Prostate gland (tissue), 2 donors: ENCODE results near the gene PLP2. TPM values are rescaled to one million over a fixed set of nuclear protein-coding genes. Genes with fewer than 3 reads are reported as not detected.

Experiments
- DNase-seq: peaks from one replicate; pipeline ENCODE4 v3.0.0-alpha.2; 2019; ENCODE audit warnings: low spot score
- H3K27ac ChIP-seq, 2 donors: fragments of 200-600 bp; sonication (generic); 2 replicates each; pipeline ENCODE4 v1.5.1; 2017 to 2019
- H3K27me3 ChIP-seq: fragments of 200-600 bp; sonication (generic); replicated peaks from 2 replicates; pipeline ENCODE4 v1.5.1; 2019; ENCODE audit not compliant: insufficient read depth
- H3K36me3 ChIP-seq, 2 donors: fragments of 200-600 bp; sonication (generic); 1 replicate in 1 of 2; 2 replicates in 1 of 2; pipeline versions ENCODE4 v1.5.1 to v1.8.1; 2017 to 2019
- H3K4me1 ChIP-seq: fragments of 200-600 bp; sonication (generic); replicated peaks from 2 replicates; pipeline ENCODE4 v1.5.1; 2019
- H3K4me3 ChIP-seq, 2 donors: fragments of 200-600 bp; sonication (generic); 2 replicates each; pipeline ENCODE4 v1.5.1; 2017 to 2019
- H3K9me3 ChIP-seq: fragments of 200-600 bp; sonication (generic); 2 replicates; pipeline ENCODE4 v1.5.1; 2017
- CTCF ChIP-seq, 4 experiments: fragments of 200-600 bp in 2 of 4; fragments of 450-650 bp in 2 of 4; sonication (generic) in 2 of 4; IDR thresholded peaks; 1 replicate in 3 of 4; 2 replicates in 1 of 4; pipeline ENCODE4 v1.5.1; 2016 to 2019; ENCODE audit warnings: antibody characterized with exemption in 4 of 4, mild to moderate bottlenecking in 2 of 4, moderate library complexity in 2 of 4
- POLR2A ChIP-seq: fragments of 450-650 bp; IDR thresholded peaks from one replicate; pipeline ENCODE4 v1.6.1; 2016; ENCODE audit warnings: antibody characterized with exemption, mild to moderate bottlenecking
- POLR2AphosphoS5 ChIP-seq: sonication (generic); formaldehyde crosslinking; IDR thresholded peaks from one replicate; pipeline ENCODE4 v1.6.1; 2017; ENCODE audit warnings: antibody characterized with exemption
- WGBS: methylation state at CpG from one replicate; pipeline ENCODE4 v1.1.5; 2018; 5-methylcytosine and 5-hydroxymethylcytosine counted together
- intact Hi-C: fragments of 100-400 bp; cut with DNase I; formaldehyde crosslinking; loops from one replicate; pipeline ENCODE4 v1.14.2; 2022
- total RNA-seq, 2 donors: library from RNA; depleted of rRNA; stranded (reverse); fragments of >200 nt; gene quantifications; one replicate each; pipeline ENCODE4 v1.1.0, GENCODE V29; 2016

The PLP2 gene
- total RNA-seq, 2 donors from 2014 or later: 24.3 to 34.7 TPM

- H3K4me3 ChIP-seq: no peak overlapping the region
- WGBS: 71% methylated on average over 2 of the region's 2 CpGs
- TF ChIP-seq CTCF (IDR thresholded peaks at IDR 0.05): no peak
- TF ChIP-seq POLR2AphosphoS5: no peak
- TF ChIP-seq POLR2A: no peak
- no peaks in the 10 kb centered on the region for H3K9me3 ChIP-seq
- no peak for DNase-seq
- no peaks in the 10 kb centered on the region for H3K36me3 ChIP-seq
- H3K4me1 ChIP-seq: no peaks in the 10 kb centered on the region
- no peak overlapping the region for H3K27ac ChIP-seq
- H3K27me3 ChIP-seq: no peaks in the 10 kb centered on the region
- intact Hi-C loops: loop anchor here (10.0 kb wide), 1 partner anchor 71 kb away; the partner anchor contains the start of genes FOXP3 and PPP1R3F
These were observed 21.9 kb downstream of the PLP2 start for GRCh38 chrX:49193542-49193964.

- 78% methylated on average over 4 of the region's 13 CpGs for WGBS
- intact Hi-C loops: loop anchor here (10.0 kb wide), 1 partner anchor 67 kb away; the partner anchor contains the start of genes FOXP3 and PPP1R3F
These were observed 25.9 kb downstream of the PLP2 start for GRCh38 chrX:49197543-49198087.

GRCh38 chrX:49198540-49199314 is 27.0 kb downstream of the PLP2 start:
- TF ChIP-seq POLR2AphosphoS5: no peak
- TF ChIP-seq POLR2A: no peak
- no peak for TF ChIP-seq CTCF (IDR thresholded peaks at IDR 0.05)

More at GRCh38 chrX:49197543-49198087, 25.9 kb downstream of the PLP2 start:
- Histone ChIP-seq H3K4me1 (no peaks in the 10 kb centered on the region), H3K9me3 (no peaks in the 10 kb centered on the region), H3K27me3 (no peaks in the 10 kb centered on the region), H3K27ac (no peak overlapping the region), H3K4me3 (no peak overlapping the region), H3K36me3 (no peaks in the 10 kb centered on the region)
- DNase-seq: no peak
- TF ChIP-seq POLR2A: no peak
- TF ChIP-seq POLR2AphosphoS5: no peak
- no peak for TF ChIP-seq CTCF (IDR thresholded peaks at IDR 0.05)

GRCh38 chrX:49199315-49199595 is 27.6 kb downstream of the PLP2 start:
- intact Hi-C loops: loop anchor here (10.0 kb wide), 1 partner anchor 66 kb away; the partner anchor contains the start of genes FOXP3 and PPP1R3F

More at GRCh38 chrX:49198540-49199314, 27.0 kb downstream of the PLP2 start:
- no peaks in the 10 kb centered on the region for H3K27me3 ChIP-seq
- WGBS: 7% methylated on average over 12 of the region's 12 CpGs
- DNase-seq: no peak
- no peaks in the 10 kb centered on the region for H3K4me1 ChIP-seq
- intact Hi-C loops: loop anchor here (10.0 kb wide), 1 partner anchor 66 kb away; the partner anchor contains the start of genes FOXP3 and PPP1R3F
- H3K9me3 ChIP-seq: no peaks in the 10 kb centered on the region
- H3K4me3 ChIP-seq: no peak overlapping the region
- no peaks in the 10 kb centered on the region for H3K36me3 ChIP-seq
- H3K27ac ChIP-seq: no peak overlapping the region

More at GRCh38 chrX:49199315-49199595, 27.6 kb downstream of the PLP2 start:
- H3K27me3 ChIP-seq: no peaks in the 10 kb centered on the region
- TF ChIP-seq CTCF (IDR thresholded peaks at IDR 0.05) (no peak), POLR2AphosphoS5 (no peak), POLR2A (no peak)
- H3K4me1 ChIP-seq: no peaks in the 10 kb centered on the region
- H3K4me3 ChIP-seq: no peak overlapping the region
- no peaks in the 10 kb centered on the region for H3K9me3 ChIP-seq
- H3K36me3 ChIP-seq: no peaks in the 10 kb centered on the region
- 8% methylated on average over 11 of the region's 11 CpGs for WGBS
- H3K27ac ChIP-seq: no peak overlapping the region
- no peak for DNase-seq
